Epithelial cell of proximal tubule (primary cell): Measurements from ENCODE around the gene PPFIA1. TPM values are rescaled to one million over a fixed set of nuclear protein-coding genes. Genes with fewer than 3 reads are reported as not detected.

Experiments
- DNase-seq: peaks from one replicate; pipeline ENCODE4 v3.0.0-alpha.2; 2011; ENCODE audit warnings: low read depth
- H3K4me3 ChIP-seq: 2 replicates; pipeline ENCODE4 v1.5.1; 2011; ENCODE audit warnings: low read depth, mild to moderate bottlenecking, low read length
- CTCF ChIP-seq: conservative IDR thresholded peaks from 2 replicates; pipeline ENCODE4 v1.5.1; 2012; ENCODE audit warnings: low read depth, mild to moderate bottlenecking, low read length
- total RNA-seq: library from RNA; depleted of rRNA; stranded (reverse); fragments of >200 nt; gene quantifications from 2 replicates; pipeline ENCODE4 v1.2.3, GENCODE V29; 2015

The PPFIA1 gene
- total RNA-seq, 1 donor from 2014 or later = 18.0 TPM

- DNase-seq = no peak
- no peak overlapping the region for H3K4me3 ChIP-seq
- TF ChIP-seq CTCF = no peak
These were observed 152.4 kb downstream of the PPFIA1 start for GRCh38 chr11:70422692-70423522.

- no peak for TF ChIP-seq CTCF
- no peak for DNase-seq
- no peak overlapping the region for H3K4me3 ChIP-seq
These were observed 153.3 kb downstream of the PPFIA1 start for GRCh38 chr11:70423523-70424505.

- TF ChIP-seq CTCF = no peak
- no peak for DNase-seq
- H3K4me3 ChIP-seq = no peak overlapping the region
These were observed 154.4 kb downstream of the PPFIA1 start for GRCh38 chr11:70424765-70425344.

GRCh38 chr11:70427436-70427835 lies 156.9 kb downstream of the PPFIA1 start:
- H3K4me3 ChIP-seq = no peak overlapping the region
- DNase-seq = no peak
- TF ChIP-seq CTCF = no peak

- H3K4me3 ChIP-seq = no peak overlapping the region
- no peak for TF ChIP-seq CTCF
- DNase-seq = no peak
These were observed 158.4 kb downstream of the PPFIA1 start for GRCh38 chr11:70428701-70429427.

DNA sequence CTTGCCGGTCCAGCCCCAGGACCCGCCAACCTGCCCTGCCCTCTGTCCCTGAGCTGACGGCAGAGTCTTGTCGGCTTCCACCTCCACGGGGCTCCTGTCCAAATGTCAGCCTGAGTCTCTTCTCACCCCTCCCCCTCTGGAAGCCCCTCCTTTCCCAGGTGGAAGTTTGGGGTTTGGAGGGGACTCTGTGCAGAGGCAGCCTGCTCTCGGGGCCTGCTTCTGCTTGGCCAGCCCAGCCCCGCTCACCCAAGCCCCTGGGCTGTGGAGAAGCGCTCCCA lies 158.9 kb downstream of the PPFIA1 start:
- no peak overlapping the region for H3K4me3 ChIP-seq
- no peak for TF ChIP-seq CTCF
- no peak for DNase-seq
